HG03175 (cell line): ENCODE measurements around the gene SLC1A2.

Experiments used
- ATAC-seq: cut with Tn5 transposase; IDR thresholded peaks from one replicate; pipeline ENCODE4 v1.9.1; 2021; ENCODE audit warnings: mild to moderate bottlenecking, moderate library complexity; ENCODE audit not compliant: unreplicated experiment

Gene SLC1A2

DNA sequence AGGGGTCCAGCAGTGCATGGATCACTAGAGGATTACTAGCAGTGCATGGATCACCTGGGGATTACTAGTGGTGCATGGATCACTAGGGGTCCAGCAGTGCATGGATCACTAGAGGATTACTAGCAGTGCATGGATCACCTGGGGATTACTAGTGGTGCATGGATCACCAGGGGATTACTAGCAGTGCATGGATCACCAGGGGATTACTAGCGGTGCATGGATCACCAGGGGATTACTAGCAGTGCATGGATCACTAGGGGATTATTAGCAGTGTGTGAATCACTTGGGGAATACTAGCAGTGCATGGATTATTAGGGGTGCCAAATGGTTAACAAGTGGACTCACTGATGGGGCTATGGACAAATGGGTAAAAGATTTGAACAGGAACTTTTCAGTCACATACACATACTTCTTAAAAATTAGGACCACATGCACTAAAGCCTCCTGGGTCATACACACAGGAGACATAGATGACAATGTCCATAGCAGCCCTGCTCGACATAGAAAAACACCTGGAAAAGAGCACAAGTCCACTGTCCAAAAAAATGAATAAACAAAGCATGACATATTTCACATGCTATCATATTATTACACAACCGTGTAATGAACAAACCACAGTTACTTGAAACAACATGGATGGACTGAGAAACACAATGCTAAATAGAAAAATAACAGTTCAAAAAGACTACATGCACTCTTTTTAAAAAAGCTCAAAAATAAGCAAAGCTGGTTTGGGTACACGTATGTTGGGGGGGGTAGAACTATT is 170.6 kb downstream of the SLC1A2 start:
- ATAC-seq, result no peak

DNA sequence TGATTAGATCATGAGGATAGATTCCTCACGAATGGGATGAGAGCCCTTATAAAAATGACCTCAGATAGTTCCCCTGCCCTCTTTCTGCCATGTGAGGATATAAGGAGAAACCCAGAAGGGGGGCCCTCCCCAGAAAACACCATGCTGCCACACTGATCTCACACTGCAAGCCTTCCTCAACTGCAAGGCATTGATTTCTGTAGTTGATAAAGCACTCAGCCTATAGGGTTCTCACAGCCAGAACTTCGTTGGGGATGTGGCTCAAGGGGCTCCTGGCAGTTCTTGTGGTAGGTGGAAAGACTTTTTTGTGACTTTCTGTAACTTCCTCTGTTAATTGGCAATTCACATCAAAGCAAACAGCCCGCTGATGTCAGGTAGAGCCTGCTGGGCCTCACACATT is 171.5 kb downstream of the SLC1A2 start:
- no peak for ATAC-seq

DNA sequence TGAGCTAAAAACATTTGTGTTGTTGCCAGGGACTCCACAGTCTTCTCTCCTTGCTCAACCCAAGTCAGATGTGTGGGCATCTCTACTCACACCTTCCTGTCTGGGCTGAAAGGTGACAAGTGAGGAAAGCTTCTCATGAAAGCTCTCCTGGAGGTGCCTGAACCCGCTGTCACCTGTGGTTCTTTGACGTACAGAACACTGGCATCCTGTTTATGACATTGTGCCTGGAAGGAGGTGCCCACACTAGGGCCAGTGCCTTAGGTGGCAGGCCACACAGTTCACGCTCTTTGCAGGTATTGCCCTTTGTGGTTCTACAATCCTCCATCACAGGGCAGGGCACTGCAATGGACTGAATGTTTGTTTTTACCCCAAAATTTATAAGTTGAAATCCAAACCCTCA is 171.9 kb downstream of the SLC1A2 start:
- no peak for ATAC-seq

DNA sequence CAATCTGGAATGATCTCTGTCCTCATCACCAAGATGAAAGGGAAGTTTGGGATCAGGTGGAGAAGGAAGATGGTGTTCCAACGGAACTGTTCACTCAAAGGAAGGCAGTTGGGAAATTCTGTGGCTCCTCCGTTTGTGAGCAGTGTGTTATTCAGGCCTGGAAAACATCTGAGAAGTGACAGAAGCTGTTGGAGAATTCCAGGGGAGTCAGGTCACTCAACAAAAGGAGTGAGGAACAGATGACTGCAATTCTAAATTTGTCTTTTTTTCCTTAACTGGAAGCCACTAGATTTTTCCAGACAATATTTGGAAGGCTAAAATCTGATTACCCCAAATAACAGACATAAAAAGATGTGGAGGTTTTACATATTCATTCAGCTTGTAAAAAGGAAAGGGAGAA is 172.6 kb downstream of the SLC1A2 start:
- ATAC-seq, result no peak

DNA sequence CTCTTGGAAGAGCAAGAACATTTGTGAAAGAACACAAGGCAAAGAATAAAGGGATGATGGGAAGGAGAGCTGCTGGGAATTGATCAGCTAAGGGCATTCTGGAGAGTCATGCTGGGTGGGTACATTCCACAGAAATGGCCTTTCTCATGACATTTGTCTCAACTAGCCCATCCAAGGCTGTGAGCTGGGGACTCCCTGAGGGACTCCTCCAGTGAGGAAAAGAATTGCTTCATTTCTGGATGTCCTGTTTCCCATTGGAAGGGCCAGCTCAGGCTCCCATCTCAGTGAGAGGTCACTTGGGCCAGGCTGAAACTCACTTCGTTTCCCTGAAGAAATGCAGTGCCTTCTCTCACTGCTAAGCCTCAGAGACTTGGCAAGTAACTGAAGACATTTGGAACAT is 173.6 kb downstream of the SLC1A2 start:
- ATAC-seq, result no peak

DNA sequence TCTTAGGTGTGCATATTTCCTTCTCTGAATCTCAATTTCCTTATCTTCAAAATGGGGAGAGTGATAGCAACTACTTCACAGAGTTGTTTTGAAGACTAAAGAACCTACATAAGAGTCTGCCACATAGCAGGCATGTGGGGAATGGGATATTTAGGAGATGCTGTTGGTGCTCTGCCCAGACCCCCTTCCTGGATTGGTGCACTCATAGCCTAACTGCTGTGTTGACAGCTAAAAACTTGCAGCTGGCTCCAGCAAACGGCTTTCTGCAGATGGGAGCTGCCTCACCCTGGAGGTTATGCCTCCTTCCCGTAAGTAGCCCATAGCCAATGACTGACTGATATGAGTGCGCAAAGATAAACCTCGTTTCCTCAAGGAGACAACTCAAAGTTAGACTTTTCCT is 174.3 kb downstream of the SLC1A2 start:
- no peak for ATAC-seq

DNA sequence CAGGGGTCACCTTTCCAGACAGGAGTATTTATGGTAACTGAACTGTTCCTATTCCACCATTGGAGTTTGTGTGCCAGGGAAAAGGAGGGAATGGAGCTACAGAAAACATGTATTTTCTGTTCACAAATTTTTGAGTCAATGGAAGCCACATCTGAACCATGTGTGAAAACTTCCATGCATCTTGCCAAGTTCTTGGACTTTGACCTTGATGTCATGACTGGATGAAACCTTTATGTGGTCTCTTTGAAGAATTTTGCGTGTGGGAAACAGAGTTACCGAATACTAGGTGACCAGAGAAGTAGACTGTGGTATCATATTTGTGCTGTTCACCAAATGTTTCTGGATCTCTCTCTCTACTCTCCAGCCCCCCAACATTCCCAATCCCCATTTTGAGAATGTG is 175.6 kb downstream of the SLC1A2 start:
- ATAC-seq, result no peak

DNA sequence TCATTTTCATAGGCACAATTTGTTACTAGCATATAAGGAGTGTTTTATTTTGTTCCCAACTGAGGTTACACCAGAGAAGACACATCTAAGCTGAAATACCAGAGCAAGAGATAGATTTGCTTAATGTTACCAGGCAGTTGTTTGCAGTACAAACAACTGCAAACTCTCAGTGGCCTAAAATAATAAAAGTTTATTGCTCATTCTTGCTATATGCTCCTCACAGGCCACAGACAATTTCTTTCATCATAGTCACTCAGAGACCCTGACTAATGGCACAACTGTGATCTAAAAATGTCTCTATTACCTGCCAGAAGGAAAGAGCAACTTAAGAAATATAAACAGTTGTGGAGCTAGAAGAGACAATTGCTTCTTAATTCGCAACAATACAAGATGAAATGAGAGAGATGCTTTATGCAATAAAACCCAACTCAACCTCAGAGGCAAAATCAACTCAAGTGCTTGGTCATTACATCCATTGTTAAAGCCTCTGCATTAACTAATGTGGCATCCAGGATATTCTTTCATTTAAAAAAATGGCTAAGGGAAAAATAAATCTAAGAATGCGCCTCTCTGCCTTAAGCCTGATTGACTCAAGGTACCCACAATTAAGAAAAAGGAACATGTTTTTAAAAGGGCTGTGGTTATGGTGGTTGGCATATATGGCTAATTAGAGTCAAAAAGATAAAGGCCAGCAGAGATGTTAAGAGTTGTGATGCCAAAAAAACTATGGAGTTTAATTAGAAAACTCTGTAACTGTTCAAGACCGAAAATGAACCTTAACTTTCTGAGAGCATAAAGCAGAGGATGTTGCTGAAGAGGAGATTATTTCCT is 176.7 kb downstream of the SLC1A2 start:
- no peak for ATAC-seq

DNA sequence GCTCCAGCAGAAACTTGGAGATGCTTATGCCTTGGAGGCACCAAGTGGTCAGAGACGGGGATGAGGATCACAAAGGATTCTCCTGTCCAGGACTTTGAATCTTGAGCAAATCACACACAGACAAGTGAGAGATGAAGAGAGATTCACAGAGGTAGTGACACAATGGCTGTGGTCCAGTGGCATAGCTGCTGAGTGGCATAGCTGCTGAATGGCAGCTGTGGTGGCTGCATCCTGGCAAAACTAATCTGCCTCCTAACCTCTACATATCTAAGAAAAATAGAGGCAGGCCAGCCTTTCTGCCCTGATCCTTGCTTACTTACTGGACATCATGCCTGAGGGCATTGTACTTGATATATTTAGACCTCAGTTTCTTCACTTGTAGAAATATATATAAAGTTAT is 177.8 kb downstream of the SLC1A2 start:
- no peak for ATAC-seq

DNA sequence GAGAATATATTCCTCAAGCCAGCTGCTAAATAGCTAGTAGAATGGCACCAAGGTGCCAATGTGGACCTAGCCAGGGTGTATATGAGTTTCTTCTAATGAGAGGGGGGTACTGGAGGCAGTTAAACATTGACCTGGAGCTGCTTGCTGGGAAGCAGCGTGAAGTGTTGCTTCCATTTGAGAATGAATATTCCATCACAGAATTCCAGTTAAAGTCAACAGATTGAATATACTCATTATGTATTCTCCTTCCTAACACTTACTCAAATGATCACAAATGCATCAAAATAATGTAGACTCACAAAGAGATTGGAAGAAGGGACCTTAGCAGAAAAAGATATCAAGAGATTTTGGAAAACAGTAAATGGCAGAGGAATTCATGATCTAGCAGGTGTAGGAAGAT is 178.3 kb downstream of the SLC1A2 start:
- ATAC-seq, result no peak

DNA sequence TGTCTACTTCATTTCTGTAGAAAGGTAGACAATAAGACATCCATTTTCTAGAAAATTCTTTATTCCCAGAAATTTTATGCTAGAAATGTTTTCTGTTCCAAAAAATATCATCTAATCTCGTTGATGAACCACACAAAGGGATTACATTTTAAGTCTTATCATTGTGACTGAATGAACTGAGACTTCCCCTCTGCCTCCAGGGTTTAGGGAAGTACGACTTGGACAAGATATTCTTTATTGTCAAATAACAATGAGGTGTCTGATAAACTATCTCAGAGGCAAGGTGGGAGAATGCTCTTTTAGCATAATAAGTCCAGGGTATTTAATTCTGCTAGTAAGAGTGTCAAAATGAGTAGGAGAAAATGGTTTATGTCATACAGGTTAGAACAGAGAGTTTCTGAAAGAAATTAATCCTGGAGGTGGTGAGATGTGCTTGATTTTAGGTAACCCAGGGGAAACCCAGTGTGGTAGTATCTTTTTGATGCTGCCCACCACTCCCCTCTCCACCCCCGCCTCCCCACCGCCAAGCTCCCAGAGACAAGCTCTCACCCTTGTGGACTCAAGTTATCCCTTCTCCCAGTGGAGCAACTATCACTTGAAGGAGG is 179.8 kb downstream of the SLC1A2 start:
- ATAC-seq, result no peak

DNA sequence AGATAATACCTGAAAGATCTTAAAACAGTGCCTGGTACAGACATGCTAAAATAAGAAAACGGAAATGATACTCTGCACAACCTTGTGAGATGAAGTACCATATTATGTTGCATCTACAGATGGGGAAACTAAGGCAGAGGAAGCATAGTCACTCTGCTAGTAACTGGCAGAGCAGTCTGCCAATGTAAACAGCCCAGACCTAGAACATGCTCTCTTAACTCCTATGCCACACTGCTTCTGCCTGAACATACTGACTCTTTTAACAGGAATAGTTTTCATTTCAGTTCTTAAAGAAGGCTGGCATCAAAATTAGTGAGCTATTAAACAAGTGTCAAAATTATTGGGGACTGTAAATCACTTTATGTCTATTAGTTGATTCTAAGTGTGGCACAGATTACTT is 180.5 kb downstream of the SLC1A2 start:
- no peak for ATAC-seq

DNA sequence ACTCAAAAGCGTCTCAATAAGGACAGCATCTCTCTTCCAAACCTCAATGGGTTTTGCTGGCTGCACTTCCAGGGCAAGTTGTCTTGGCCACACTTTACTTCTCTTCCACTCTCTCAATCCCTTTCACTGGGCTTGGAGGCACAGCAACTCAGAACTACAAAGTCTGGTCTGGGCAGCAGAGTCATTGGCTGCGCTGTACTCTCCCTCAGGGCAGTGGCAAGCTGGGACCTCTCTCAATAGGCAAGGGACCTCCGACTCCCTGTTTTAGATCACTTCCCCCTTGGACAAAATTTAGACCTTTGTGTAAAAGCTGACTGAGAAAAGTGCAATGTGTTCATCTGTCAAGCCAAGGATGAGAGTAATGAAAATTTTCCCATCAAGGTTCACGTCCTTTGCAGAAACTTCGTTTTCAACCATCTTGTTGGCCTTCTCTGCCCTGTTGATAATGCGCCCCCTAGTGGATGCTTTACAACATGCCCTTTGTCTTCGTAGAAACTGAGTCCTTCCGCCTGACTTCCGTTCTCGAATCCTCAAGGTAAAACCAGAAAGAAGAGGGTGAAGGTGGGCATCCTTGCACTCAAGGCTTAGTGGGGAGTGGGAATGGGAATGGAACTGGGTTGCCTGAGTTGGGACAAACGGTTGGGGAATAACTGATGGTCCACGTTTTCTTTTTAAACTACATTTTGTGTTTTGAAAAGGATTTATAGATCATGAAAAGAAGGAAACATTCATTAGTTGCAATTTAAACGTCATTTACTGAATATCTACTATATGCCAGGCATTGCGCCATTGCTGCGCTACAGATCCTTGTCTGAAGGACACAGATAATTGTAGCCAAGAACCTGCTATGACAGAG is 181.3 kb downstream of the SLC1A2 start:
- ATAC-seq, result no peak

DNA sequence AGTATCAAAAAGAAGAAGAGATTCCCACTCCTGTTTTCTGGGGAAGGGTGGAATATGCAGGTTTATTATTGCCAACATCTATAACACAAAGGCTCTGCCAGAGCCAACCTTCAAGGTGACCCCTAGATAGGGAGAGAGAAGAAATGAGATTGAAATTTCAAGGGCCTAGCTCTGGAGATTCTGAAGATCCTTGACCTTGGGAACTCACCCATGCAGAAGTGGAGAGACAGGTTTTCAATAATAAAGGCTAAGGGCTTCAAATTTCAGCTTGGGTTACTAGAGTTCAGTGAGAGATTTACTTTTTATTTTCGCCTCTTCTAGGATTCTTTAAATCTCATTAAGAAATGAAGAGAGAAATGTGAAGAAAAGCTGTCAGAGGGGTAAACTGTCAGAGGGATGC is 182.0 kb downstream of the SLC1A2 start:
- ATAC-seq, result no peak

DNA sequence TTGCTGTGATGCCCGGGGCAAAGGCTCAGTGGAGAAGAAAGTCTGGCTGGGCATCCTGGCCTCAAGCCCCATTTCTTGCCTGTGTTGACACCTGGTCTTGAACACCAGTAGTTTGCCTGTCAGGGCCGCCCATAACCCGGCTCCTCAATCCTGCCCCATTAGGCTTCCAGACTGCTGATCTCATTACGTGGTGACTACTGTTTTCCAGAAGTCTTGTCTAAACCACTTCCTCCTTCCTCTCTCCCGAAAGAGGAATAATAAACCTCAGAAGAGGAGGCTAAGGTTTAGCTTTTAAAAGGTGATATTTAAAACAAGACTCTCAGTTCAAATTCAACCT is 182.7 kb downstream of the SLC1A2 start:
- ATAC-seq, result no peak

DNA sequence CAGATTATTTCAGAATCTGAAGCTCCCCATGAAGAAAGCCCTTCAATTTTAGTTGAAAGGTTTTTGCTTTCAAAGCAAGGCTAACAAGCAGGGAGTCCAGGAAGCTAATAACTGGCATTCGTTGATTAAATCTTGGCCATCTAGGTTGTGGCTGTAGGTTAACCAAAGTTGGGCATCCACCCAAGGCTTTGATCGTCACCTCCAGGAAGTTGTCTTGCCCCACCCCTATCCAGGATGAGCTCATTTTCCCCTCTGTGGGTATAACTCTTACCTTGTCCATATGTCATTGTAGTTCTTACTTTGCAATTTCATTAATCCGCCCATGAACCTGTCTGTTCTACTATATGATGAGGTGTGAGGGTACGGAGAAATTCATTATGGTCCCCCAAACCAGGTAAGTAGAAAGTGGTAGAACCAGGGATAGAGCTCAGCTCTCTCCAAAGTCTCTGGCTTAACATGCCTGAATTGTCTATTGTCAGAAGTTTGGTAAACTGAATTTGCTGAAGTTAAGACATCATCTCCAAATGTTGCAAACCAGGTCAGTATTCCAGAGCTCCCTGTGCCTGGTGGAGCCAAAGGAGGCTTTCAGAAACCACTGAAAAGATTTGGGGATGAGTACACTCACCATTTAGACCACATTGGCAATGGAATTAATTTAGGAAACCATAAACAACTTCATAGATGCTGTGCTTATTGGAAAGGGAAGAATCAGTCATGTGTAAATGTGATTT is 183.3 kb downstream of the SLC1A2 start:
- ATAC-seq, result no peak

DNA sequence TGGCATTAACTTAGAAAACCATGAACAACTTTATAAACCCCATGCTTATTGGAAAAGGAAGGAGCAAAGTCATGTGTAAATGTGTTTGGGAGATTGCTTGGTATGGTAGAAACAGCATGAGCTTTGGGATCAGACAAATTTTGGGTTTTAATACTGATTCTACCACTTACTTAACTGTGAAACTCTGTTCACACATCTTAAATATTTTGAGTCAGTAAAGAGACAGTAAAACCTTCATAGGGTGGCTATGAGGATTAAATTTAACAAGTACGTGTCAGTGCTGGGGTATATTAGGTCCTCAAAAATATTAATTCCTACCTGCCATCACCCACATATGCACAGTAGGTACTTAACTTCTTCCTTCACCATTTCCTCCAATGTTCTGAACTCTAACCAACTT is 183.9 kb downstream of the SLC1A2 start:
- ATAC-seq, result no peak

DNA sequence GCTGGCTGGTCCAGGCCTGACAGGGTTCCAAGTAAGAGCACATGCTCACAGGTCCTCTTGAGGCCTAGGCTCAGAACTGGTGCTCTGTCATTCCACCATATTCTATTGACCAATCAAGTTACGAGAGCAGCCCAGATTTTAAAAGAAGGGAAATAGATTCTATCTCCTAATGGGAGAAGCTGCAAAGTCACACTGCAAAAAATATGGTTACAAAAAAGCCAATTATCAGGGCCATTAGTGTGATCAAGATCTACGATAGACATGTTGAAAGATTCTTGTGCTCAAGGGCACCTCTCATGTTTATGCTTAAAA is 184.2 kb downstream of the SLC1A2 start:
- ATAC-seq, result no peak

DNA sequence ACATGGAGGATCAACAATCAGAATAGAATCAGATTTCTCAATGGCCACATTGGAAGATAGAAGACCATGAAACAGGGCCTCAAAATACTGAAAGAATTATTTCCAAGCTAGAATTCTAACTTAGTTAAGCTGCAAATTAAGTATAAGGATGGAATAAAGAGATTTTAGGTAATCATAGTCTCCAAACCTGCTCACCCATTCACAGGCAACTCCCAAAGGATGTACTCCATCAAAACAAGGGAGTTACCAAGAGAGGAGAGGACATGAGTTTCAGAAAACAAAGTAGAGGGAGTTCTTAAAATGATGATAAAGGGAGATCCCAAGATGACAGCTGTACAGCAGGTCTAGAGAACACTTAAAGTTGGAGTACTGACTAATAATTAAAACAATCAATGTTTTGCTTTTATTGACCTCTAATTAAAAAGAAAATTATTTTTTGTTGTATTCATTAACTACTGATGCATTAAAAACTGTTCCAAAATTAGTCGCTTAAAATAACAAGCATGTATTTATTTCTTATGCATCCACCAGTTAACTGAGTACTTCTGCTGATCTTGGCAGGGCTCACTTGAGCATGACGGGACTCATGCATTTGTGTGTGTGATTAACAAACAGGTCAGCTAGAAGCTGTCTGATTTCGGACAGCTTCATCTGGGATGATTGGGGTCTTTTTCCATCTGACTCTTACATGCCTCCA is 184.8 kb downstream of the SLC1A2 start:
- no peak for ATAC-seq

DNA sequence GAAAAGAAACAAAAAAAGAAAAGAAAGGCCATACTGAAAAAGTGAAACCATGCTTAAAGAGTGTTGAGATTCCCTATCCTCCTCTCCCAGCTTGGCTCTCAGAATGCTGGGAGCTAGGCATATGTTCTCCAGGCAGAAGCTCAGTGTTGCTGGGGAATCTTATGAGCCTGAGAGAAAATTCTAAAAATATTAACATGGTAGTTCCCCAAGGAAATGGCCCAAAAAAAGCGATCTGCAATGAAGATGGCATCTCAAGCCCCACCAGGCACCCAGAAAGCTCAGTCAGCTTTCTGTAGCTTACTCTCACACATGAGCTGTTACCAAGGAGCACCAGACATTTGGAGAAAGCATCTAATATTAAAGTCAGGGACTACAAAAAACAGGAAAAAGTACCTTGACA is 185.8 kb downstream of the SLC1A2 start:
- ATAC-seq, result no peak
